ENCODE data around the gene RSPH6A.
A peak's percentile ranks its signal among the peaks of the same experiment; 100 is the strongest.

RSPH6A gene

GRCh38 chr19:45769821-45770191 is 45.3 kb downstream of the RSPH6A start:
- peak overlapping the region; percentile 49 to 79 (median 74) for H3K4me3 ChIP-seq
- peak overlapping the region in 20 of 21 experiments; percentile 28 to 97 (median 78) for H3K27ac ChIP-seq

DNA sequence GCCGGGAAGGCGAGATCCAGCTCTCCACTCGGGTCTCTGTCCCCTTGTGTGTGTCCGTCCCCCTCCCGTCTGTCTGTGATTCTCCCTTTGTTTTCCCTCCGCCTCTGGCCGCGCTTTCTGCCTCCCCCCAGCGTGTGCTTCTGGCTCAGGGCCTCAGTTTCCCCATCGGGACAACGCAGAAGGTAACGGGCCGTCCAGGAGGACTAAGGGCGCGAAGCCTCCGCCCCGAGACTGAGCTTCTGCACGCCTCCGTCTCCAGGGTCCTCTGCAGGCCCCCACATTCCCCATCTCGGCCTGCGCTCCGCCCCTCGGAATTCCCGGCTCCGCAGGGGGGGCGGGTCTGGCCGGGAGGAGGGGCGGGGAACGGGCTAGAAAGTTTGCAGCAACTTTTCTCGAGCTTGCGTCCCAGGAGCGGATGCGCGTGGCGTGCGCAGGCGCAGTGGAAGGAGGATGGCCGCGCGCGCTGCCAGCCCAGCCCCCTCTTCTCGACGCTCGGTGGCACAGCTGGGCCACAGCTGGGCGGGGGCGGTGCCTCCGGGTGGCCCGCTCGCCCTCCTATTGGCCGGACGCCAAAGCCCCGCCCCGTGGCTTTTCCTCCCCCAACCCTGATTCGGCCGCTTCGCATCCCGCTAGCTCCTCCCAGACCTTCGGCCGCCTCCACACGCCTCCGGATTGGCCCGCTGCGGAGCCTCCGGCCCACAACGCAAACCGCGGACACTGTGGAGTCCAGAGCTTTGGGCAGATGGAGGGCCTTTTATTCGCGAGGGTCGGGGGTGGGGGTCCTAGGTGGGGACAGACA is 45.9 kb downstream of the RSPH6A start, which contains the start of gene SIX5:
SIX5 (minus strand) TSS at position 269 of the 799 bp plus-strand sequence. CDS start 408 bp downstream, outside the sequence.
- Histone ChIP-seq H3K4me3 (peak within 1 kb of the TSS; percentile 49 to 79 (median 74)), H3K27ac (peak within 1 kb of the TSS; percentile 57 to 97 (median 89))

- peak overlapping the region; percentile 49 to 79 (median 74) for H3K4me3 ChIP-seq
- peak overlapping the region; percentile 57 to 97 (median 89) for H3K27ac ChIP-seq
Measured at GRCh38 chr19:45768655-45768983, 46.5 kb downstream of the RSPH6A start.

DNA sequence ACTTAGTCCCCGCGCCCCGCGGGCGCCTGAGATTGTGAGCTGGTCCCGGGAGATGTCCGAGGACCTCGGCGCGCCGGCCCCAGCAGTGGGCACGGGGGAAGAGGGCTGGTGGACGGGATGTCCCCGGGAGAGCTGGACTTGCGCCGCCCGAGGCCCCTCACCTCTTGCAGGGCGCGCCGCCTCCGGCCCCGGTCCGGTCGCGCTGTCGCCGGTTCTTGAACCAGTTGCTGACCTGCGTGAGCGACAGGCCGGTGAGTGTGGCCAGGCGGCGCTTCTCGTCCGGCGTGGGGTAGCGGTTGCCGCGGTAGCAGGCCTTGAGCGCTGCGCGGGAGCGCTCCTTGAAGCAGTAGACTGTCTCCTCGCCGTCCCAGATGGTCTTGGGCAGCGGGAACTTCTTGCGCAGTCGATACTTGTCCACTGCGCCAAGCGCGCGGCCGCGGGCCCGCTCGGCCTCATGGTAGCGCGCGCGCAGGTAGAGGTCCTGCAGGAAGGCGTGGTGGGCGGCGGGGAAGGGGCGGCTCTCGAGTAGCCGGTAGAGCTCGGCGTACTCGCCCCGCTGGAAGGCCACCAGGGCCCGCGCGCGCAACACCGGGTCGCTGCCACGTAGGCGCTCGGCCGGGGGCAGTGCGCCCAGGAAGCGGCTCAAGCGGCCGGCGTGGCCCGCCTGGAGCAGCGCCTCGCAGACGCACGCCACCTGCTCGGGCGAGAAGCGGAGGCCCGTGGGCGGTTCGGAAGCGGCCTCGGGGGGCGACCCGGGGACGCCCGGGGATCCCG is 47.0 kb downstream of the RSPH6A start:
- H3K4me3 ChIP-seq: peak overlapping the region; percentile 49 to 79 (median 74)

GRCh38 chr19:45767410-45767880 is 47.7 kb downstream of the RSPH6A start:
- Histone ChIP-seq H3K4me3 (peak overlapping the region; percentile 49 to 79 (median 74)), H3K27ac (peak overlapping the region in 20 of 21 experiments; percentile 72 to 97 (median 89))

More for the DNA sequence above, 47.0 kb downstream of the RSPH6A start:
- H3K27ac ChIP-seq: peak overlapping the region; percentile 57 to 97 (median 89)

DNA sequence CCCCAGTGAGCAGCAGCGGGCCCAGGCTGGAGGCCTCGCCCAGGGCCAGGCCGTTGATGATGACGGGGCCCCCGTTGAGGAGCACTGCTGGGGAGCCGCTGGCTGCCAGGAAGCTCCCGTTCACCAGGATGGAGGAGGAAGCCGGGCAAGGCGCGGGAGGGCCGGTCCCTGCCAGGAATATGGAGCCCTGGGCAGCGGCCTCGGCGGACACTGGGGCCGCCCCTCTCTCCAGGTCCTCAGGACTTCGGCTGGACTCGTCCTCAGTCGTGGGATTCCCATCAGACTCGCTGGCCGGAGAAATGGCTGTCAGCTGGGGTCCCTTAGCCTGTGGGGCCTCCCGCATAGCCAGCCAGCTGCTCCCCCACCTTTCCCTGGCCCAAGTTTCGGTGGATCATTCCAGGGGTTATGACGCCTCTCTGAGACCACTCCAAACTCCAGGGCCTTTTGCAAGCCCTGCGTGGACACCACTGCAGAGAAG is 48.2 kb downstream of the RSPH6A start:
- H3K4me3 ChIP-seq: peak overlapping the region; percentile 49 to 79 (median 74)
- peak overlapping the region in 19 of 21 experiments; percentile 67 to 97 (median 89) for H3K27ac ChIP-seq

DNA sequence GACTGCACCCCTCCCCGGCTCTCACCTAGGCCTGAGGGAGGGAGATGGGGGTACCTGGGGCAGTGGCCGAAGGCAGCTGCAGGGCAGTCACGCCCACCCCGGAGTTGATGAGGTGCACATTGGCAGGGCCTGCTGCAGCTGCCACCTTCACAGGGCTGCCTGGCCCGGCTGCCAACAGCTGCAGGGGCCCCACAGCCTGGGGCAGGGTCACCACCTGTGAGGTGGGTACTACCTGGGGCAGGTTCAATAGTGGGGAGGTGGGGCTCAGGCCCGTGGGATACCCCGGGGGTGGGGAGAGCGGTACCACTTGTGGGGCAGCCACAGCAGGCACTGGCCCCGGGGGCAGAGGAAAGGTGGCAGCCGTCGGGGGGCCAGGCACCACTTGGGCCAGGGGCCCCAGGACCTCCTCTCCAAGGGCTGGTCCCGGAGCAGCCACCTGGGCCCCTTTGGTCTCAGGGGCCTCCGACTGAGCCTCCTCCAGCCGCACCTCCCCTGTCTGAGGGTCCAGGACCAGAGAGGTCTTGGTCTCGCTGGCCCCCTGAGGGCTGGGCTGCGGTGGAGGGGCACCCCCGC is 48.7 kb downstream of the RSPH6A start:
- Histone ChIP-seq H3K4me3 (peak overlapping the region in 5 of 7 experiments; percentile 49 to 78 (median 74)), H3K27ac (peak overlapping the region in 18 of 21 experiments; percentile 67 to 97 (median 88))

DNA sequence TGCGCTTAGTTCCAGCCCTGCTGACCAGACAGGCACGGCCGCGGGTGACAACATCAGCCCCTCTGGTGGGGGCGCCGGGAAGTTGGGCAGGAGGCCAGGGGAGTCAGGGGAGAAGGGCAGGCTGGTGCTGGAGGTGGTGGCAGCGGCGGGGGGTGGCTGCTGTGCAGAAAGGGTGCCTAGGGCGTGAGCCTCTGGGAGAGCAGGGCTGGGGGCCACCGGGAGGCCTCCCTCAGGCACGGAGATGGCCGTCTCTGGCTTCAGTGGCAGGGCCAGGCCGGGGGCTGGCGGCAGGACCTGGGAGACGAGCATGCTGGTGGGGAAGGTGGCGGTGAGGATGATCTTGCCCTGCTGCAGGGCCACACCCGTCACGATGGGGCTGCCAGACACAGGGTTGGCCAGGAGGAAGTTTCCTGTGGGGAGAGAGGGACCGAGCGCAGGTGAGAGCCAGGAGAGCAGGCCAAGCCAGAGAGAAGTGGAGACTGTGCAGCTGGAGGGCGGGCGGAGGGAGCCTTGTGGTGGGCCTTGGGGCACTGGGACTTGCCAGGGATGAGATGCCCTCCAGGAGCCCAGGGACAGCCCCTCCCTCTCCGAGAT is 49.3 kb downstream of the RSPH6A start:
- Histone ChIP-seq H3K27ac (peak overlapping the region in 7 of 21 experiments; percentile 72 to 88 (median 84)), H3K4me3 (no peak overlapping the region)

DNA sequence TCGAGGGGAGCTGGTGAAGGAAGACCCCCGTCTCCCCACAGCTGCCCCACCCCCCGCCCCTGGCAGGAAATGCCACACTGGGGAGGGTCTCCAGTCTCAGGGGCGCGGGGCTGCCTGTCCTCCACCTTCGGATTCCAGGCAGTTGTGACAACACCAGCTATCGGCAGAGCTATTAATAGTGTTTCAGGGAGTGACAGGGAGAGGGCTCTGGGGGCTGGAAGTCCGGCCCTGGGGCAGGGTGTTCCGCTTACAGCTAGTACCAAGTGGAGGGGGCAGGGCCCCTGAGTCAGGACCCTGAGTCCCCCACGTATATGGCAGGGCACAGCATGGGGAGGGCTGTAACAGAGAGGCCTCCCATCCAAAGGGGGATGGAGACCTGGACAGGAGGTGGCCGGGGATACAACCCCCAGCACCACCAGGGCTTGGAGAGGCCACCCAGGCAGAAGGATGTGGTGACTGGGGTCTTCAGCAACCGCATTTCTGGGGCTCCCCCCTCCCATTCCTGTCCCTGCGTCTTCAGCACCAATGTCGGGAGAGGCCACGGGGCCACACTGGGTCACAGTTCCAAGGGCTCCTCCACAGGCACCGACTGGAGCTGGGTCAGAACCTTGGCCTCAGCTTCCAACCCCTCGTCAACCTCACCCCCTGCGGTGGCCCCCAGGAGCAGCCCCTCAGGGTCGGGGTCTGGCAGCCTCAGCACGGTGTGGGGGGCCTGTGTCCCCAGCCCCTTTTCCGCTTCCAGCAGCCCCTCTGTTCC is 50.0 kb downstream of the RSPH6A start:
- Histone ChIP-seq H3K27ac (peak overlapping the region in 1 of 21 experiments; percentile 72), H3K4me3 (no peak overlapping the region)

DNA sequence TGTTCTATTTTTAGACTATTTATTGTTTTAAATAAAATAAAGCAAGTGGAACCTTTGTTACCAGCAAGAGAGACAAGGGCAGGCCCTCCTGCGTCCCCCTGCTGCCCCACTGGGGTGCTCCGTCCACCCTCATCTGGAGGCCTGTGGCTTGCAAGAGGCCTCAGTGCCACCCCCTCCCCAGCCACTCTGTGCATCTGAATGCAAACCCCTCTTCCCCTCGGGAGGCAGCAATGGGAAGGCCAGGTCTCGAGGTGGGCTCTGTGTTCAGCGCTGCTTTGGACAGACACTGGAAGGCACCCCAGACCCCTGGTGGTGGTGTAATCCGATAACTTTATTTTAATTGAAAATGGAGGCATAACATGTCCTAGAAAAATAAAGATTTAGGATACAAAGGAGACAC is 50.6 kb downstream of the RSPH6A start:
- Histone ChIP-seq H3K4me3 (no peak overlapping the region), H3K27ac (no peak overlapping the region)

DNA sequence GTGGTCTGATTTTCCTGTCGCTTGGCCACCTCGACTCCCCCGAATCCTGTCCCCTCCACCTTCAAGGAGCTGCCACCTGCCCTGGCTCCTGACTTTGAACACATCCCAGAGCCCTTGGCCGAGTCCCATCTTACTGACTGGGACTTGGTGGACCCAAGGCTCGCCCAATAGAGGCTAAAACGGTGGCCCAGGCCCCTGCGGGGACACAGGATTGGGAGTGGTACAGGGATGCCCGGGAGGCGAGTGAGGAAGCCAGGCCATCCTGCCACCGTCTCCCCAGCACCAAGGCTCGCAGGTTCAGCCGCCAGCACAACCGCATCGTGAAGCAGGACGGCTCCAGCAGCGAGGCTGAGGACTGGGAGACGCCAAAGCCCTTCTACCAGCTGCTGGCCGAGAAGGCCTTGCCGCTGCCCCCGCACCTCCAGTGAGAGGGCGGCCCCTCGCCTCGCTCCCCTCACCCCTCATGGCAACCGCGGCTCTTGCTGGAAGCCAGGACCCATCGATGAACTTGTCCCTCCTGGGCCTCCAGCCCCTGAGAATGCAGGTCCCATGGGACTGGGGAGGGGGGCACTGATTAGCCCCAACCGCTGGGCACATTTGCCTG is 51.3 kb downstream of the RSPH6A start:
- H3K27ac ChIP-seq: no peak overlapping the region

DNA sequence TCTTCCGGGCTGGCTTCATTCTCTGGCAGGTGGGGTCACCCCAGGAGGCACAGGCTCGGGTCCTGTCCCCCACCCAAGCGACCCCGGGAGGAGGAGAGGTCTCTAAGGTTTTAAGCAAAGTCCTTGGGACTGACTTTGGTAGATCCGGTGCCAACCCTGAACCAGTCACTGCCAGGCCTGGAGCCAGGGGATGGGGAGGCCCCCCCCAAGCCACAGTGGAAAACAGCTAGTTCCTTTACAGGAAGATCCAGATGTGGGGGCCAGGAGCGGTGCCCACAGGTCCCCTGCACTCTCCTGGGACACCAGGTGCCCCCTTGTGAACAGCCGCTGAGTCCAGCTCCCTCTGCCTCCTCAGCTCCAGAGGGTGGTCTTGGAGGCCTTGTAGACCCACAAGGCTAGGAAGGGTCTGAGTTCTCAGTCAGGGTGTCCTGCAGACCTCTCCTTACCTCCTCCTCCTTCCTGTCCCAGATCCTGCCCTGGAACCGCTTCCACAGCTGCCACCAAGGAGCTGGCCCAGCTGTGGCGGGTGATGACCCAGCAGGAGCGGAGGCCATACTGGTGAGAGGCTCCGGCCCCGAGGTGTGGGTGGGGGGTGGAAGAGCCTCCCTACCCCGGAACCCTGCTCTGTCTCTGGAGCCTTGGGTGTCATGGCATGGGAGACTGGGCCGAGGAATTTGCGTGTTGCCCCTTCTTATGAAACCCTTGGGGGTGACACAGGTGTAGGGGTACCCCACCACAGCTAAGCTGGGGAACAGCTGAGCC is 52.1 kb downstream of the RSPH6A start:
- H3K27ac ChIP-seq: no peak overlapping the region
- H3K4me3 ChIP-seq: no peak overlapping the region

More for the DNA sequence above, 51.3 kb downstream of the RSPH6A start:
- no peak overlapping the region for H3K4me3 ChIP-seq

GRCh38 chr19:45761714-45762113 is 53.4 kb downstream of the RSPH6A start:
- no peak overlapping the region for H3K27ac ChIP-seq
- H3K4me3 ChIP-seq: no peak overlapping the region

- no peak overlapping the region for H3K4me3 ChIP-seq
- no peak overlapping the region for H3K27ac ChIP-seq
Measured at GRCh38 chr19:45758921-45759320, 56.2 kb downstream of the RSPH6A start.

GRCh38 chr19:45757695-45758094 is 57.4 kb downstream of the RSPH6A start:
- Histone ChIP-seq H3K27ac (no peak overlapping the region), H3K4me3 (no peak overlapping the region)

- Histone ChIP-seq H3K4me3 (no peak overlapping the region), H3K27ac (no peak overlapping the region)
Measured at GRCh38 chr19:45754323-45754722, 60.8 kb downstream of the RSPH6A start.

DNA sequence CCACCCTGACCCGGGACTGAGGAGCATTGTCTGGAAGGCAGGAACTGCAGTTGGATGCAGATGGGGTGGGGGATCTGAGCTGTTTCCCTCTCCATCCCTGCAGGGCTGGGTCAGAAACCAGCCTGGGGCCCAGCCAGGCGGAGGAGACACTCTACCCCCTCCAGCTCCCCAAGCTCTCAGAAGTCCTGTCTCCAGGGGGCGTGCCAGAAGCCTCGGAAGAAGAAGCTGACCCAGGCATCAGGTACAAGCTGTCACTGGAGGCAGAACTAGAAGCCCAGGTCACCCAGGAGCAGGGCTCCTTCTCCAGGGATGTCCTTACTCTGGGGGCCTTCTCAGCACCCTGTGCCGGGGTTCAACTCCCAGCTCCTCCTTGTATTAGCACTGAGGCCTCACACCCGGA is 61.6 kb downstream of the RSPH6A start:
- H3K27ac ChIP-seq: no peak overlapping the region
- no peak overlapping the region for H3K4me3 ChIP-seq

GRCh38 chr19:45752639-45753038 is 62.5 kb downstream of the RSPH6A start:
- H3K4me3 ChIP-seq: no peak overlapping the region
- H3K27ac ChIP-seq: no peak overlapping the region

All from skin epidermis (tissue), 12 donors.